Sigmoid colon (tissue), 4 donors: ENCODE data around the gene MTPN.

Experiments used
- CTCF ChIP-seq, 4 experiments: fragments of 450-650 bp in 3 of 4; fragments of 200-600 bp in 1 of 4; IDR thresholded peaks; one replicate each; pipeline ENCODE4 v1.5.1; 2016 to 2019; ENCODE audit warnings: antibody characterized with exemption in 4 of 4, mild to moderate bottlenecking in 3 of 4, moderate library complexity in 2 of 4
- EP300 ChIP-seq, 4 donors: sonication (generic); formaldehyde crosslinking; IDR thresholded peaks; one replicate each; pipeline ENCODE4 v1.6.1; 2017; ENCODE audit warnings: antibody characterized with exemption in 4 of 4
- POLR2A ChIP-seq, 2 donors: fragments of 450-650 bp; IDR thresholded peaks; one replicate each; pipeline ENCODE4 v1.6.1; 2016; ENCODE audit warnings: antibody characterized with exemption in 2 of 2, mild to moderate bottlenecking in 2 of 2, moderate library complexity in 2 of 2
- POLR2AphosphoS5 ChIP-seq, 4 donors: sonication (generic); formaldehyde crosslinking; IDR thresholded peaks; one replicate each; pipeline ENCODE4 v1.6.1; 2017; ENCODE audit warnings: antibody characterized with exemption in 4 of 4

DNA sequence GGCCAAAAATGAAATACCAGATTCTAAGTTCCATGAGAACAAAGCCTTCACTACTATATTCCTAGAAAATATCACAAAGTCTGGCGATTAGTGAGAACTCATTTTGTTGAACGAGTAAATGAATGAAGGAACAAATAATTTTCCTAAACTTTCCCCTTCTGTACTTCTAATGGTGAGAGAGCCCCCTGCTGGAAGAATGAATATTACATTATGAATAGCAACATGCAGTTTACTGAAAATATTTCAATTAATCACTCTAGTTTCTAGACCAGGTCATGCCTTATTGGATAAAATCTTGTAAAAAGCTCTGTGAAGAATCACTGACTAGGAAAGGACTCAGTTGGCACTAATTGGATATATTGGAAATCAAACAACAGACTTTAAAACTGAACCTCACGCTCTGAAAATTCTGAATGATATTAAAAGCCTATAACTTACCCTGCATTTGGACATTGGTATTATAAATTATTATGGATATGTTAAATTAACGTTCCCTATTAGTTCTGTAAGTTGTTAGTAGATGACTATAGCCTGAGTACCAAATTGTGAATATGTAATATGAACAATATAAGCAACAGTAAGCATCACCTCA lies 32.4 kb upstream of the MTPN start:
- TF ChIP-seq CTCF (IDR thresholded peaks at IDR 0.05) (peak; percentile 56 to 73 (median 64)), POLR2AphosphoS5 (IDR thresholded peaks at IDR 0.05) (no peak), POLR2A (IDR thresholded peaks at IDR 0.05) (no peak), EP300 (IDR thresholded peaks at IDR 0.05) (no peak)
